Measurements from ENCODE around the gene KIF4A. TPM values are rescaled to one million over a fixed set of nuclear protein-coding genes. Genes with fewer than 3 reads are reported as not detected.

Gene KIF4A
- total and polyA plus RNA-seq, 10 of the 15 experiments (the other 5 are each of a cell fraction or from before 2014, with no cell fraction given), result 10.8 to 28.8 (median 22.5) TPM

- no peak overlapping the region for H3K27ac ChIP-seq (ENCODE audit: control insufficient read depth, insufficient read depth)
- SMC1A ChIA-PET (ENCODE audit: uncharacterized antibody, unreplicated experiment), result no interaction called here
- in situ Hi-C loops (cut with MboI), result no loop called here
- H3K36me3 ChIP-seq (ENCODE audit: control insufficient read depth in 2 of 2, insufficient read depth in 2 of 2, low read length in 1 of 2), result no peaks in the 10 kb centered on the region
- TF ChIP-seq NRF1 (conservative IDR thresholded peaks at IDR 0.05; ENCODE audit: low read depth, low read length) (no peak), ZNF687 (IDR thresholded peaks at IDR 0.05) (no peak), FOXM1 (IDR thresholded peaks at IDR 0.05; ENCODE audit: low read depth, low read length) (no peak), EZH2 (IDR thresholded peaks at IDR 0.05; ENCODE audit: borderline replicate concordance, control insufficient read depth, low read depth, low read length) (no peak), SKIL (IDR thresholded peaks at IDR 0.05; ENCODE audit: low read depth, poor library complexity, severe bottlenecking) (no peak), RELA (IDR thresholded peaks at IDR 0.05; ENCODE audit: borderline replicate concordance, partially characterized antibody) (no peak), SMARCA5 (IDR thresholded peaks at IDR 0.05) (no peak), EED (IDR thresholded peaks at IDR 0.05; ENCODE audit: low read depth) (no peak), FOS (IDR thresholded peaks at IDR 0.05; ENCODE audit: borderline replicate concordance, extremely low read depth, insufficient read length) (no peak), PBX3 (IDR thresholded peaks at IDR 0.05; ENCODE audit: insufficient replicate concordance, low read depth, low read length) (no peak)
- RAD21 ChIA-PET (ENCODE audit: unreplicated experiment), result no interaction called here
- H3K9ac ChIP-seq (ENCODE audit: control insufficient read depth, insufficient read depth, low read length), result no peak overlapping the region
- H3K27me3 ChIP-seq (replicated peaks in 1 of 2; ENCODE audit: control insufficient read depth in 2 of 2, insufficient read depth in 2 of 2, low read length in 1 of 2), result no peaks in the 10 kb centered on the region
- intact Hi-C loops (cut with micrococcal nuclease; ENCODE audit: unreplicated experiment), result no loop called here
- FAIRE-seq, result no peak
- no peak overlapping the region for H3K4me3 ChIP-seq
- H3K4me2 ChIP-seq (ENCODE audit: control insufficient read depth, insufficient read depth), result no peak overlapping the region
- DNase-seq (ENCODE audit: low read depth, low spot score), result no peak
- no peaks in the 10 kb centered on the region for H3K79me2 ChIP-seq (ENCODE audit: control insufficient read depth, insufficient read depth, low read length)
- no peak overlapping the region for H2AFZ ChIP-seq (ENCODE audit: control insufficient read depth, low read depth, low read length)
- CTCF ChIA-PET, result no interaction called here
- 68% methylated on average over 4 of the region's 4 CpGs for WGBS (ENCODE audit: insufficient coverage, insufficient replicate concordance, low lambda C conversion rate, missing lambda C conversion rate)
- no peak for ATAC-seq
- H3K9me3 ChIP-seq (replicated peaks; ENCODE audit: control insufficient read depth, insufficient read depth, low read length), result no peaks in the 10 kb centered on the region
- POLR2A ChIA-PET, result no interaction called here
- H4K20me1 ChIP-seq (ENCODE audit: control insufficient read depth, insufficient read depth), result no peaks in the 10 kb centered on the region
- no TSS peak for BruUV-seq (replicated peaks)
- no peaks in the 10 kb centered on the region for H3K4me1 ChIP-seq (ENCODE audit: control insufficient read depth, insufficient read depth, low read length)
Measured at GRCh38 chrX:70359458-70359857, 69.6 kb downstream of the KIF4A start.

Data from GM12878 (cell line).